ENCODE results near the gene KIF18A.

GRCh38 chr11:28098257-28098656 lies 9.7 kb downstream of the KIF18A start:
- TF ChIP-seq CTCF (IDR thresholded peaks at IDR 0.05; ENCODE audit: poor library complexity) (no peak), EZH2 (IDR thresholded peaks at IDR 0.05; ENCODE audit: borderline replicate concordance) (no peak), EZH2phosphoT487 (IDR thresholded peaks at IDR 0.05; ENCODE audit: low read depth, severe bottlenecking, unreplicated experiment) (no peak)
